H9 (cell line): ENCODE results near the gene P3H3. TPM values are rescaled to one million over a fixed set of nuclear protein-coding genes. Genes with fewer than 3 reads are reported as not detected.

Experiments
- DNase-seq: peaks from one replicate; pipeline ENCODE4 v3.0.0-alpha.2; 2017
- H2AFZ ChIP-seq: one replicate; pipeline ENCODE4 v1.6.1; 2013; ENCODE audit warnings: mild to moderate bottlenecking, low read length, control low read depth, moderate library complexity
- H2AK5ac ChIP-seq: 2 replicates; pipeline ENCODE4 v1.6.1; 2013; ENCODE audit warnings: low read length, control low read depth, mixed read lengths; ENCODE audit not compliant: insufficient read length
- H2BK120ac ChIP-seq: one replicate; pipeline ENCODE4 v1.6.1; 2013; ENCODE audit warnings: low read depth, mild to moderate bottlenecking, low read length, control low read depth, inconsistent platforms; ENCODE audit not compliant: poor library complexity, severe bottlenecking
- H2BK12ac ChIP-seq: 2 replicates; pipeline ENCODE4 v1.6.1; 2013; ENCODE audit warnings: low read length, control low read depth, mixed read lengths, low read depth; ENCODE audit not compliant: insufficient read length
- H2BK15ac ChIP-seq: 2 replicates; pipeline ENCODE4 v1.6.1; 2013; ENCODE audit warnings: low read depth, low read length, control low read depth
- H2BK20ac ChIP-seq: one replicate; pipeline ENCODE4 v1.6.1; 2013; ENCODE audit warnings: low read depth, mild to moderate bottlenecking, low read length, control low read depth, inconsistent platforms; ENCODE audit not compliant: poor library complexity, severe bottlenecking
- H2BK5ac ChIP-seq: 2 replicates; pipeline ENCODE4 v1.6.1; 2013; ENCODE audit warnings: low read length, control low read depth, mixed read lengths; ENCODE audit not compliant: insufficient read length
- H3K14ac ChIP-seq: 2 replicates; pipeline ENCODE4 v1.6.1; 2013; ENCODE audit warnings: low read length, control low read depth; ENCODE audit not compliant: insufficient read depth
- H3K18ac ChIP-seq: 2 replicates; pipeline ENCODE4 v1.6.1; 2013; ENCODE audit warnings: low read depth, mild to moderate bottlenecking, mixed read lengths, low read length, control low read depth; ENCODE audit not compliant: insufficient read length
- H3K23ac ChIP-seq: 2 replicates; pipeline ENCODE4 v1.6.1; 2013; ENCODE audit warnings: low read length, control low read depth, mixed read lengths, low read depth; ENCODE audit not compliant: insufficient read length
- H3K23me2 ChIP-seq: 2 replicates; pipeline ENCODE4 v1.6.1; 2013; ENCODE audit warnings: low read depth, mild to moderate bottlenecking, mixed read lengths, low read length, control low read depth; ENCODE audit not compliant: insufficient read length, poor library complexity, severe bottlenecking
- H3K27ac ChIP-seq: 2 replicates; pipeline ENCODE4 v1.5.1; 2013; ENCODE audit warnings: low read length, control low read depth, mixed read lengths, low read depth; ENCODE audit not compliant: insufficient read length
- H3K27me3 ChIP-seq: 2 replicates; pipeline ENCODE4 v1.6.1; 2013; ENCODE audit warnings: low read length, control low read depth, inconsistent platforms; ENCODE audit not compliant: insufficient read depth
- H3K4ac ChIP-seq: 2 replicates; pipeline ENCODE4 v1.6.1; 2013; ENCODE audit warnings: low read depth, mild to moderate bottlenecking, control low read depth, inconsistent platforms, low read length, moderate library complexity
- H3K4me1 ChIP-seq: 2 replicates; pipeline ENCODE4 v1.6.1; 2013; ENCODE audit warnings: low read length, control low read depth, inconsistent platforms; ENCODE audit not compliant: insufficient read depth
- H3K4me2 ChIP-seq: 2 replicates; pipeline ENCODE4 v1.6.1; 2013; ENCODE audit warnings: low read length, control low read depth, mixed read lengths; ENCODE audit not compliant: insufficient read length, insufficient read depth
- H3K56ac ChIP-seq: 2 replicates; pipeline ENCODE4 v1.6.1; 2013; ENCODE audit warnings: low read depth, mild to moderate bottlenecking, mixed read lengths, low read length, control low read depth; ENCODE audit not compliant: insufficient read length
- H3K79me1 ChIP-seq: 2 replicates; pipeline ENCODE4 v1.6.1; 2013; ENCODE audit warnings: low read depth, mild to moderate bottlenecking, moderate library complexity, low read length, control low read depth, inconsistent platforms; ENCODE audit not compliant: insufficient read depth, poor library complexity, severe bottlenecking
- H3K79me2 ChIP-seq: 2 replicates; pipeline ENCODE4 v1.6.1; 2013; ENCODE audit warnings: low read length, control low read depth, inconsistent platforms; ENCODE audit not compliant: insufficient read depth
- H3K9ac ChIP-seq: 2 replicates; pipeline ENCODE4 v1.6.1; 2013; ENCODE audit warnings: low read length, control low read depth, mixed read lengths; ENCODE audit not compliant: insufficient read length; ENCODE audit errors: extremely low read depth
- H3K9me3 ChIP-seq: one replicate; pipeline ENCODE4 v1.6.1; 2013; ENCODE audit warnings: low read depth, low read length, inconsistent platforms; ENCODE audit not compliant: control insufficient read depth
- H3T11ph ChIP-seq: one replicate; pipeline ENCODE4 v1.6.1; 2013; ENCODE audit warnings: mild to moderate bottlenecking, low read length, control low read depth, inconsistent platforms
- H4K20me1 ChIP-seq: one replicate; pipeline ENCODE4 v1.6.1; 2013; ENCODE audit not compliant: control insufficient read depth, insufficient read length, insufficient read depth
- H4K5ac ChIP-seq: 2 replicates; pipeline ENCODE4 v1.6.1; 2013; ENCODE audit warnings: low read depth, mild to moderate bottlenecking, mixed read lengths, low read length, control low read depth; ENCODE audit not compliant: insufficient read length
- H4K8ac ChIP-seq: replicated peaks from 2 replicates; pipeline ENCODE4 v1.6.1; 2013; ENCODE audit warnings: low read length, control low read depth, mixed read lengths, low read depth; ENCODE audit not compliant: insufficient read length
- H4K91ac ChIP-seq: 2 replicates; pipeline ENCODE4 v1.6.1; 2013; ENCODE audit warnings: low read depth, mild to moderate bottlenecking, moderate library complexity, mixed read lengths, low read length, control low read depth; ENCODE audit not compliant: insufficient read length
- H3K27ac Mint-ChIP-seq, 3 experiments: 2 replicates in 2 of 3; 3 replicates in 1 of 3; pipeline ENCODE4 v1.8.0; 2020 to 2021; ENCODE audit warnings: mixed read lengths in 3 of 3, mild to moderate bottlenecking in 1 of 3, moderate library complexity in 1 of 3
- H3K27me3 Mint-ChIP-seq: 2 replicates; pipeline ENCODE4 v1.8.0; 2021; ENCODE audit warnings: low read depth, mild to moderate bottlenecking, moderate library complexity, mixed read lengths
- H3K36me3 Mint-ChIP-seq, 3 experiments: 2 replicates in 2 of 3; 3 replicates in 1 of 3; pipeline ENCODE4 v1.8.0; 2020 to 2021; ENCODE audit warnings: low read depth in 3 of 3, mixed read lengths in 3 of 3; ENCODE audit not compliant: insufficient read depth in 1 of 3
- H3K4me1 Mint-ChIP-seq, 2 experiments: 2 replicates each; pipeline ENCODE4 v1.8.0; 2020; ENCODE audit warnings: mixed read lengths in 2 of 2
- H3K4me3 Mint-ChIP-seq, 2 experiments: 2 replicates in 1 of 2; 3 replicates in 1 of 2; pipeline ENCODE4 v1.8.0; 2020 to 2021; ENCODE audit warnings: mild to moderate bottlenecking in 2 of 2, mixed read lengths in 2 of 2, moderate library complexity in 1 of 2
- H3K9me3 Mint-ChIP-seq, 2 experiments: 2 replicates in 1 of 2; 3 replicates in 1 of 2; pipeline ENCODE4 v1.8.0; 2020; ENCODE audit warnings: mild to moderate bottlenecking in 2 of 2, mixed read lengths in 2 of 2, moderate library complexity in 1 of 2
- WGBS: extraction: QIAGEN DNeasy Blood & Tissue Kit; methylation state at CpG from one replicate; pipeline ENCODE4 v1.1.7; 2013; ENCODE audit warnings: missing lambda C conversion rate, low lambda C conversion rate, mixed read lengths; ENCODE audit not compliant: insufficient read length; ENCODE audit errors: extremely low coverage; 5-methylcytosine and 5-hydroxymethylcytosine counted together
- total RNA-seq: library from RNA; stranded (reverse); gene quantifications from 2 replicates; pipeline ENCODE4 v1.2.1, GENCODE V29; 2021
- TF ChIP-seq, protein P1 (sequence below): fragments of 200-600 bp; sonication (generic); conservative IDR thresholded peaks from 3 replicates; pipeline ENCODE4 v1.8.0; 2021; ENCODE audit warnings: antibody characterized with exemption, mild to moderate bottlenecking

The P3H3 gene
- total RNA-seq, 1 experiment from 2014 or later = 55.0 TPM

DNA sequence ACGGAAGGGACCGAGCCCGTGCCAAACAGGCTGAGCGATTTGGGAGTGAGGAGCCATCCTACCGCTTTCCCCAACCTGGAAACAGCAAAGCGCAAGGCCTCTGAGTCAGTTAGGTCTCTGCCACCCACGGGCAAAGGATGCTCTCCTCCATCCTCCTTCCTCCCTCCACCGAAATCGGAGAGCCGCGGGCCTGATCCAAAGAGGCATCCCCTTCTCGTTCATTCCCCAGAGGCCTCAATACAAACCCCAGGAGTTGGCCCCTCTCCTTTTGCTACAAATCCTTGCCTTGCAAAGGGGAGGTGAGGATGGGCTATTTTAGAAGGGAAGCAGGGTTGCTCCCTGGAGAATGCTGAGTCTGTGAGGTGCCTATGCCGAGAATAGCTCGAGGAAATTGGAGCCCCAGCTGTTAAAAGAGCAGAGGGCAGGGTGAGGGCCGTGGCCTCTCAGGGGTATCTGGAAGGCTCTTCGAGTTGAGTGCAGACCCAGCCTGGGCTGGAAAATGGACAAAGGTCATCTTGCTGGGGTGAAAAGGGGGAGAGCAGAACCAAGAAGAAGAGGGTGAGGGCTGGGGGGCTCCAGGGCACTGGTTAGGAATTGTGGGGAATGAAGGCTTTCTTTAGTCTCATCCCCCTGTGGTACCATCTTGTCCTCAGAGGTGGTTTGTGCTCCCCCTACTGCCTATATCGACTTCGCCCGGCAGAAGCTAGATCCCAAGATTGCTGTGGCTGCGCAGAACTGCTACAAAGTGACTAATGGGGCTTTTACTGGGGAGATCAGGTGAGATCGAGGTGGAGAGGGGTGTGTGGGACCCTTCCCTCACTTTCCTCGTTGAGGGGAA, 40.2 kb downstream of the P3H3 start:
- Histone ChIP-seq H3K9me3 (no peaks in the 10 kb centered on the region), H3K27me3 (no peaks in the 10 kb centered on the region), H4K20me1 (no peaks in the 10 kb centered on the region), H3K79me1 (no peaks in the 10 kb centered on the region), H3T11ph (no peak overlapping the region), H3K14ac (peak overlapping the region; percentile 37; the same call in 1 of the 2 replicates), H2BK12ac (no peak overlapping the region), H4K8ac (no peak overlapping the region), H3K4ac (no peak overlapping the region), H2AFZ (no peak overlapping the region), H2BK5ac (no peak overlapping the region), H2BK15ac (no peak overlapping the region), H4K5ac (no peak overlapping the region), H3K4me2 (peak overlapping the region; percentile 94), H4K91ac (no peak overlapping the region), H3K56ac (no peak overlapping the region), H3K79me2 (peaks cover 5% of the 10 kb centered on the region; the same call in 1 of the 2 replicates), H3K9ac (peak overlapping the region; percentile 60), H2BK20ac (no peak overlapping the region), H3K27ac (no peak overlapping the region), H3K18ac (no peak overlapping the region), H3K4me1 (no peaks in the 10 kb centered on the region; the same call in 1 of the 2 replicates), H2AK5ac (no peak overlapping the region), H3K23me2 (peaks cover 16% of the 10 kb centered on the region), H2BK120ac (no peak overlapping the region), H3K23ac (no peak overlapping the region)
- Mint-ChIP-seq H3K36me3 (peaks cover 42 to 69% (median 57%) of the 10 kb centered on the region in 3 experiments), H3K9me3 (no peaks in the 10 kb centered on the region; a peak in 1 of 5 replicates), H3K27ac (peak overlapping the region; percentile 85 to 96 (median 92); a peak in 6 of 7 replicates), H3K27me3 (no peaks in the 10 kb centered on the region; the same call in 1 of the 2 replicates), H3K4me1 (peaks cover 50 to 55% of the 10 kb centered on the region in 2 experiments), H3K4me3 (peak overlapping the region; percentile 91 to 95)
- no peak for DNase-seq
- no CpG with 5 or more reads among the region's 22 CpGs for WGBS
- TF ChIP-seq, protein P1, sequence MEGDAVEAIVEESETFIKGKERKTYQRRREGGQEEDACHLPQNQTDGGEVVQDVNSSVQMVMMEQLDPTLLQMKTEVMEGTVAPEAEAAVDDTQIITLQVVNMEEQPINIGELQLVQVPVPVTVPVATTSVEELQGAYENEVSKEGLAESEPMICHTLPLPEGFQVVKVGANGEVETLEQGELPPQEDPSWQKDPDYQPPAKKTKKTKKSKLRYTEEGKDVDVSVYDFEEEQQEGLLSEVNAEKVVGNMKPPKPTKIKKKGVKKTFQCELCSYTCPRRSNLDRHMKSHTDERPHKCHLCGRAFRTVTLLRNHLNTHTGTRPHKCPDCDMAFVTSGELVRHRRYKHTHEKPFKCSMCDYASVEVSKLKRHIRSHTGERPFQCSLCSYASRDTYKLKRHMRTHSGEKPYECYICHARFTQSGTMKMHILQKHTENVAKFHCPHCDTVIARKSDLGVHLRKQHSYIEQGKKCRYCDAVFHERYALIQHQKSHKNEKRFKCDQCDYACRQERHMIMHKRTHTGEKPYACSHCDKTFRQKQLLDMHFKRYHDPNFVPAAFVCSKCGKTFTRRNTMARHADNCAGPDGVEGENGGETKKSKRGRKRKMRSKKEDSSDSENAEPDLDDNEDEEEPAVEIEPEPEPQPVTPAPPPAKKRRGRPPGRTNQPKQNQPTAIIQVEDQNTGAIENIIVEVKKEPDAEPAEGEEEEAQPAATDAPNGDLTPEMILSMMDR = peak; percentile 15; the same call in 1 of the 3 replicates
